H7 (cell line): ENCODE results near the gene KIFBP. TPM values are rescaled to one million over a fixed set of nuclear protein-coding genes. Genes with fewer than 3 reads are reported as not detected.

Source experiments
- total RNA-seq: library from RNA; depleted of rRNA; stranded (reverse); fragments of >200 nt; shearing (Covaris generic); gene quantifications from 2 replicates; pipeline ENCODE4 v1.2.3, GENCODE V29; 2014; rRNA removed

KIFBP gene
- total RNA-seq, 1 experiment from 2014 or later: 38.2 TPM

Other genes with a start within 250 kb of the KIFBP start
- 2.4 TPM in 2 replicates for gene STOX1, start 161.3 kb upstream of the KIFBP start, total RNA-seq
- 50.8 and 68.7 TPM in 2 replicates for gene DDX50, start 87.5 kb upstream of the KIFBP start, total RNA-seq
- gene DDX21, start 32.6 kb upstream of the KIFBP start, total RNA-seq: 121 and 145 TPM in 2 replicates
- not detected in 2 replicates for gene SRGN, start 99.3 kb downstream of the KIFBP start, total RNA-seq
- 12.4 and 14.9 TPM in 2 replicates for gene VPS26A, start 135.4 kb downstream of the KIFBP start, total RNA-seq
- gene SUPV3L1, start 191.4 kb downstream of the KIFBP start, total RNA-seq: 38.7 and 45.1 TPM in 2 replicates
- 0.03 TPM in 1 of 2 replicates, not detected in the other for gene HKDC1, start 231.5 kb downstream of the KIFBP start, total RNA-seq